C4-2B (cell line): ENCODE data around the gene LPCAT4.

Source experiments
- CTCF ChIP-seq: fragments of 450-650 bp; conservative IDR thresholded peaks from 2 replicates; pipeline ENCODE4 v1.5.1; 2017; ENCODE audit warnings: mild to moderate bottlenecking
- ZFX ChIP-seq: fragments of 450-650 bp; IDR thresholded peaks from 2 replicates; pipeline ENCODE4 v1.6.1; 2017

- TF ChIP-seq CTCF (0 out of 2 replicates have a peak, but pooled peaks have one; percentile 8), ZFX (no peak)
Observed at GRCh38 chr15:34360298-34360697, 6.7 kb downstream of the LPCAT4 start.
